HCEC 1CT (cell line): ENCODE results near the gene SPSB2.
"Not testable (repeated sequence)": the region's sequence is repeated elsewhere in the genome, so short reads cannot be mapped to it uniquely, and the experiment has no call there.

Experiments
- DNase-seq: peaks from one replicate; pipeline ENCODE4 v3.0.0-alpha.2; 2017

Gene SPSB2

GRCh38 chr12:6899837-6900519 lies 26.9 kb upstream of the SPSB2 start:
- peak; percentile 42 for DNase-seq

GRCh38 chr12:6899427-6899826 lies 26.3 kb upstream of the SPSB2 start:
- no peak for DNase-seq

- no peak for DNase-seq
These were observed 23.8 kb upstream of the SPSB2 start for GRCh38 chr12:6896846-6897435.

- no peak for DNase-seq
These were observed 21.2 kb upstream of the SPSB2 start for GRCh38 chr12:6894321-6894720.

GRCh38 chr12:6892683-6893082 lies 19.6 kb upstream of the SPSB2 start:
- DNase-seq = not testable (repeated sequence)

GRCh38 chr12:6891646-6892001 lies 18.5 kb upstream of the SPSB2 start:
- DNase-seq = no peak

GRCh38 chr12:6890789-6891645 lies 17.9 kb upstream of the SPSB2 start:
- peak; percentile 96 for DNase-seq

GRCh38 chr12:6889775-6890573 lies 16.9 kb upstream of the SPSB2 start:
- DNase-seq = not testable (repeated sequence)

- DNase-seq = not testable (repeated sequence)
These were observed 15.7 kb upstream of the SPSB2 start for GRCh38 chr12:6888794-6889193.

GRCh38 chr12:6888360-6888759 lies 15.3 kb upstream of the SPSB2 start:
- DNase-seq = no peak

- DNase-seq = no peak
These were observed 14.4 kb upstream of the SPSB2 start for GRCh38 chr12:6887460-6887859.

- not testable (repeated sequence) for DNase-seq
These were observed 13.3 kb upstream of the SPSB2 start for GRCh38 chr12:6886206-6886999.

GRCh38 chr12:6884539-6884938 lies 11.4 kb upstream of the SPSB2 start:
- DNase-seq = no peak

GRCh38 chr12:6883683-6884082 lies 10.6 kb upstream of the SPSB2 start:
- no peak for DNase-seq

- no peak for DNase-seq
These were observed 10.1 kb upstream of the SPSB2 start for GRCh38 chr12:6883252-6883651.

- not testable (repeated sequence) for DNase-seq
These were observed 6.7 kb upstream of the SPSB2 start for GRCh38 chr12:6879824-6880223.

- not testable (repeated sequence) for DNase-seq
These were observed 889 bp upstream of the SPSB2 start for GRCh38 chr12:6874015-6874368.

- DNase-seq = peak; percentile 58
These were observed 742 bp downstream of the SPSB2 start for GRCh38 chr12:6872073-6873048.

- DNase-seq = peak; percentile 28
These were observed 1.8 kb downstream of the SPSB2 start for GRCh38 chr12:6871052-6871957.

- not testable (repeated sequence) for DNase-seq
These were observed 2.8 kb downstream of the SPSB2 start for GRCh38 chr12:6870304-6870703.
